Measurements from ENCODE around the gene GLRX.
"Not testable (repeated sequence)": the region's sequence is repeated elsewhere in the genome, so short reads cannot be mapped to it uniquely, and the experiment has no call there.

GLRX gene

DNA sequence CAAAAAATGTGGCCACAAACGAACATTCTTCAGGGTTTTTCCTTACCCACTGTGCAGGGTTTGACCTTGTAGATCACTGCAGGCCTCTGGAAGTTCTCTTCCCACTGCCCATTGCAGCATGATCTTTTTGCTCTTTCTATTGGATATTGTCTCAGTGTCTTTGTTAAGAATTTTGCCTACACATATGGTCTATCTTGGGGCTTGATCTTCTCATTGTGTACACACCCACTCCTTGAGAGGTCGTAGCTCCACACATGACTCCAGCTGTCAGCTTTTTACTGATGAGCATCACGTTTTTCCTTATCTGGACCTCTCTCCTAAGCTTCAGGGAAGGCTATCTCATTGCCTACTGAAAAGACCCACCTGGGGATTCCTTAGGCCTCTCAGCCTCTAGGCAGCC lies 3.0 kb upstream of the GLRX start:
- no peak for DNase-seq

DNA sequence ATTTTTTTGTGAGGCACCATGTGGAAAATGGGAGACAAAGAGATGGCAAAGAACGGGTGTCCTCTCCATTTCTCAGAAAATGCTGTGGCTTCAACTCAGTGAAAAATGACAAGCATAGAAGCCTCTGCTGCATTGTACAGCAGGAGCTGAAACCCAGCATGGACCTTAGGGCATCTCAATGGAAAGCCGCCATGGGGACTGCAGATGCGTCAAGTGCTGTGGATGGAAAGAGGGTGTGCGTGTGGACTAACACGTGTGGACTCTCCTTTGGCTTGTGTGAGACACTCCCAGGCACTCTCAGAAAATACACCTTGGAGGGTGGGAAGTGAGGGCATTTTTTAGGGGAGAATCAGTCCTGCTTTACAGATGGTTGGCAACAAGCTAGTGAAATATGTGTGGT lies 2.2 kb upstream of the GLRX start:
- no peak for DNase-seq

DNA sequence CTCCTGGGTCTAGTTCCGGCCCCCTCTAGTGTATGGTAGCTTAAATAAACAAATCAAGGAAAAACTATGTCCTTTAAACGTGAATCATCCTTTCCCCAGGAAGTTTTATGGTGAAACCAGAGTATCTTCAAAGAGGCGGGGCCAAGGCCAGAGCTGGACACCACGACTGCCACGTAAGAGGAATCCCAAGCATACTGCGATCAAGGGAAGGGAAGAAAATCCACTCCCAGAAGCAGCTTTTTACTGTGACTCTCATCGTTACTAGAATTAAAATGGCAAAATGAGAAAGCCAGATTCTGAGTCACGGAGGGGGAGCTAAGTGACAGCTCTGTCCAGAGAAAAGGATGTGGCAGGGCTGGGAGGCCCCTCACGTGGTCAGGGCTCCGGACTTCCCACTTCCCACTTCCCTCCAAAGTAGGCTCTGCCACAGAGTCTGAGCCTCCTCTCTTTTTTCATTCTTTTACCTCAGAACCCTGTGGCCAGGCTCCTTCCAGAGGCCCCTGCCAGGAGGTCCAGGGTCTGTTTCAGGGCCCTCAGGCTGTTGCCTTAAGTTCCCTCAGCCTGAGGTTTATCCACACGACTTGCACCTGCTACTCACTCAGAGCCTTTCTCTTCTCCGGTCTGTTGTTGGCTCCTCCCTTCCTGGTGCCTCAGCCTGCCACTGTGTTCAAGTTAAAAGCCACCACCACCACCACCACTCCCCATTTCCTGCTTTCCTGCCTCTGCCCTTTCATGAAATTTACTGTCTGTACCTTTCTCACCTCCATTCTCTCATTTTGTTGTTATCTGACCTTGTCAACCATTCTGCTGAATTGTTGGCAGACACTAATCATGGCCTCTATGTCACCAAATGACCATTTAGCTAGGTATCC lies 1.4 kb upstream of the GLRX start:
- DNase-seq: peak; percentile 70

DNA sequence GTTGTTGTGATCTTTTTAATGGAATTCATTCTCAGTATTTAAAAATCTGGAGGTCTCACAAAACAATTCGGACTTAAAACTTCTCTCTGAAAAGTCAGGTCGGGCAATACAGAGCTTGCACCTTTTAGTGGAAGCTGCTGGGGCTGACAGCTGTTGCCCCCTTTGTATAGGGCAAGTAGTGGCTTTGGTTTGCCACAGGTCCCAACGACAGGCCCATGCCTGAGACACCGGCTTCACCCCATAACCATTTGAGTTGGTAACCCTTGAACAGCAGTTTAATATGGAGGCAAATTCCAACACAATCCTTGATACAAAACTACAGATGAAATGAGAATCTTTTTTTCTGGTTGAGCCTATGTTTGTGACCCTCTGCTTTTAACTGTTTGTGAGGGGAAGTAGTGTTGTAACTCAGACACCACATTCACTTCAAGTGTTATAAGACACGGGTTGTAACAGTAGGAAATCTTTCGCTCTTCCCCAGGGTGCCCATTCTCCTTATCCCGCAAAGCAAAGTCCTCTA lies 752 bp upstream of the GLRX start:
- DNase-seq: no peak

DNA sequence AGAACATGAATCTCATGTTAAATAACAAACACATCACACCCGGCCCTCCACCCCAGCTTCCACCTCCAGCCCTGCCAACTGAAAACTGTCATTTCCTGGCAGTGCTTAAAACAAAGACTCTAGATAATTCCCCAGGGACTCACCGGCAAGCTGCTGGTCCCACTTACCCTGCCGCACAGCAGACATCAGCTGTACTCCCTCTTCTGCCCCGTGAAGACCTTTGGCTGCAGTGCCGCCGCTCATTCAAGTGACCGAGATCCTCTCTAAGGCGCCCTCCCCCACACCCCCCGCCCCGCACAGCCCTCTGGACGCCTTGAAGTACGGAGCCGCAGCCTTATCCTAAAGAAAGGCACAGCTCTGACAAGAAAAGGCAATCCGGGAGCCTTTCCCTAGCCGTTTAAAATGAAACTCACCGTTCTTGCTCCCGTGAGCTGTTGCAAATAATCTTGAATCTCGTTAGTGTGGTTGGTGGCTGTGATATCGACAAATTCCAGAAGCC lies 434 bp downstream of the GLRX start:
- DNase-seq: peak; percentile 74

DNA sequence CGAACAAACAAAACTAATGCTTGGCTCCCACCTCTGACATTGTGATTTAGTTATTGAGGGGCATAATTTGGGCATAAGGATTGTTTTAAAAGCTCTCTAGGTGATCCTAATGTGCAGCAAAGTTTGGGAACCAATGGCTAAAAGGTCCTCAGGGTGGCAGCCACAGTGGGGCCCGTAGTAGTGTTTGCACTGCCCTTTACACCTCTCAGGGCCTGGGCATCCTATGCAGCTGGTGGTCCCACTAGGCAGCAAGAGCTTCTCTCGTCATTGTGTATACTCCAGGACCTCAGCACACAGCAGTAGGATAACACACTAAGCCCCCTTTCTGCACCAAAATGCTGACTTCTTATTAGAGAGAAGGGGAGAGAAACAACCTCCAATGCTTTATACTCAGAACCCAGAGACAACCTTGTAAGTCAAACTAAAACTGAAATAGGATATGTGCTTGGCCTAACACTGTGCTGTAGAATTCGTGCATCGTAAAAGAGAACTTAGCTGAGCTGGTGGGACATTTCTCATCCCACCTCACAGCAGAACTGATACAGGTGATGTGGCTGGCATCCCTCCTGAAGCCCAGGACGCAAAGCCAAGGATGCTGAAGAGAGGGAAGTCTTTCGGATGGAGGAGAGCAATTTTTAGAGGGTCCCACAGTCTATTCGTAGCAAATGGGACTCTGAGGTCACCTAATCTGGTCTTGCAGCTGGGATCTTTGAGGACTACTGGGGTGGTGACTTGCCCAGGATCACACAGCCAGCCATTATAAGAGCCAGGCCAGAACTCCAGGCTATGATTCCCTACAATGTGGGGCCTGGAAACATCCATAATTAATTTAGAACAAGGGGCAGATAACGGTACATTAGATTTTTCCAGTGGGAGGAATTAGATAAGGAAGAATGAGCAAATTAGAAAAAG lies 1.2 kb downstream of the GLRX start:
- DNase-seq: no peak

DNA sequence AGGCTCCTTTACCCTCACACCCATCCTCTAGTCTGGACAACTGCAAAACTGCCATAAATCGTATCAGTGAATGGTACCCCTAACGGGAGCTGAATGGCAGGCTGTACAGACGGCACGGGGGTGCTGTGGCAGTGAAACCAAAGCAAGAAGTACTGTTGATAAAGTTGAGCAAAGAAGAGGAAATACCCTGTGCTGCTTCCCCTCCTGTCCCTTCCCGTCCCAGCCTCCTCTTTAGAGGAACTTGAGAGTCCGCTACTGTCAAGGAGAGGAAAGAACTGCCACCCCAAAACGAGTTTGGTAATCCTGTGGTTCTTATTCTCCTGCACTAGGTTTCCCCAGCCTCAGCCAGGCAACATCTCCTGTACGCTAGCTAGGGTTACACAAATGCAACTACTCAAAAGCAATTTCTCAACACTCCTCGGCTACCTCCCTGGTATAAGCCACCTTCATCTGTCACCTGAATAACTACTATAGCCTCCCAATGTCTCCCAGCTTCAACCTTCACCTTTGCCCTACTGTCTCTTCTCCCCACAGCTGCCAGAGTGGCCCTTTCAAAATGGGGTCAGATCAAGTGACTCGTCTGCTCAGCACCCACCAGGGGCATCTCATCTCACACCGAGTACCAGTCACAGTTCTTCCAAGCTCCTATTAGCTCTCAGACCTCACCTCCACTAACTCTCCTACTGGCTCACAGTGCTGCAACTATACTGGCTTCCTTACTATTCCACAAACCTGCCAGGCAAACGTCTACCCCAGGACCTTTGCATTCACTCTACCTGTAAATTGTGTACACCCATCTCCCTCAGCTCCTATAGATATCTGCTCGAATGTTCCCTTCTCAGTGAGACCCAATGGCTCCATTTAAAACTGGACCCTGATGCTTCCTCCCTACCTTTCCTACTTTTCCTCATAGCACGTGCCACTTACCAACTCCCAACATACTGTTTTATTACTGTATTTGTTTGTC lies 4.1 kb downstream of the GLRX start:
- DNase-seq: peak; percentile 39

DNA sequence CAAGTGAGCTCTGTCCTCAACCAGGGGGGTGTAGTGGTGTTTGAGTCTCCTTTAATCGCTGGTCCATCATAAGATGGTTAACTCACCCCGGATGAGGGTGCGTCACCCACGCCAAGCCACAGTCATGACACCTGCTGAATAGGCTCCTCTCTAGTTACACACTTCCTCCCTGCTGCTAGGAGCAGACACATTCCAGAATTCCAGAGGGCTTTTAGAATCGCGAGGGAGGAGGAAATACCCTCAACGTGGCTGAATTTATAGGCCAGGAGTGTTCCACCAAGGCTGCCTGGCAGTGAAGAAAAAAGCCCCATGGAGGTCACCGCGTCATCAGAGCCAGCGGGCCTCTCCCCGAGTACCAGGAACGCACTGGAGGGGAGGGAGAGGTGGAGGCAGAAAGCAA lies 5.1 kb downstream of the GLRX start:
- DNase-seq: no peak

DNA sequence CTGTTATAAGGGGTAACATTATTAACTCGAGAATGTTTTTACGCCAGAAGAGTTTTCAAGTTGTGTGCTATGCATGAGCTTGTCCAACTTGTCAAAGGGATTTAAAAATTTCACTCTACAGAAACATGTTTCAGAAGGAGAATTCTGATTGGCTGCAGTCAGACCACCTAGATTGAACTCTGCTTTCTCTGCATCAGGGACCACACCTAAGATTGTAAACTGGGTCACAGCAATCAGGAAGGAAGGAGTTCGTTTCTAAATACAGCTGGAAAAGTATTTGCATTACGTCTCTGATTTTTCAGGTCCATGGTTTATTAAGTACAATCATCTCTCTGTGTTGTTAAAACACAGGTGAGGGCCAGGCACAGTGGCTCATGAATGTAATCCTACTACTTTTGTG lies 5.8 kb downstream of the GLRX start:
- no peak for DNase-seq

DNA sequence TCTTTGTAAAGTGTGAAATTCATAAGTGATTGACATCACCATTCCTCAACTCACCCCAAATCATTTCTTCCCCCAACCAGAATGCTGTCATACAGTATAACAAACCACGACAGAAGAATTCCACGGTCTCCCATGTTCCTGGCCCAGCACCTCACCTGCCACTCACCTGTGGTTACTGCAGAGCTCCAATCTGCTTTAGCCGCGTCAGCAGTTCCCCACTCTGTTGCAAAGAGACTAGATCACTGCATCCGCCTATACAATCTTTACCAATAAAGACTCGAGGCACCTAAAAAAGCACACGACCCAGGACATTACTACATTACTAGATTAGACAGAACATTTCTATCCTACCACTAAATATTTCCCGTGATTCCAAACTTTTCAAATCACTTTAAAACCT lies 6.2 kb downstream of the GLRX start:
- DNase-seq: no peak

DNA sequence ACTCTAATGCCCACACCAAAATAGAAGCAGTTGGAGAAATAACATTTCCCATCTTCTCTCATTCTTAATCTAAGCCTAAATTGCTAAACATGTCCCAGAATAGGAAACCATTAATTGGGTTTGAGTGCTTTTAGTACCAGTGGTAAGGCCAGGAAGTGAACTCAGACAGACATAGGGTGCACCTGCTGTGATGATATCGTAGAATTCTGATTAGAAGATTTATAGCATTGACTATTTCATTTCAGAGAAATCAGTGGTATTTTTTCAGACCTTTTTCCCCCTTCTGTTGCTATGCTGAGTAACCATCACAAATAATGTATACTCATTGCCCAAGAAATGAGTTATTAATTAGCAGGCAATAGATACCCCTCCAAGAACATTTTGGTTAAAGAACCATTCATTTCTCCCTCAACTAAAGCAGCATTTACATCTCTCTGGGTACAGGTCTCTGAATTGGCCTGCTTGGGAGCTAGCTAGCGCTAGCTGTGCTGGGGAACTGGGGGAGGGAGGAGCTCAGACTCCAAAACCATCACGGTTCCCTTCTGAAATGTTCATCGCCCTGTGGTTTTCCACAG lies 7.3 kb downstream of the GLRX start:
- no peak for DNase-seq

DNA sequence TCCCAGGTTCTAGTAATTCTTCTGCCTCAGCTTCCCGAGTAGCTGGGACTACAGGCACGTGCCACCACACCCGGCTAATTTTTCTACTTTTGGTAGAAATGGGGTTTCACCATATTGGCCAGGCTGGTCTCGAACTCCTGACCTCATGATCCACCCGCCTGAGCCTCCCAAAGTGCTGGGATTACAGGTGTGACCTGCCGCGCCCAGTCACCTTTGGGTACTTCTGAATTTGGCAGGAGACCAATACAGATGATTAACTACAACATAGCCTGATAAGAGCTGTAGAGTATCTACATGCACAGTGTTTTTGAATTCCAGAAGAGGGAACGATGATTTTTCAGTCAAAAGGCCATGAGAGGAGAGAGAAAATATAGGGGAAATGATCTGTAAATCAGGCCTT lies 9.5 kb downstream of the GLRX start:
- DNase-seq: not testable (repeated sequence)

DNA sequence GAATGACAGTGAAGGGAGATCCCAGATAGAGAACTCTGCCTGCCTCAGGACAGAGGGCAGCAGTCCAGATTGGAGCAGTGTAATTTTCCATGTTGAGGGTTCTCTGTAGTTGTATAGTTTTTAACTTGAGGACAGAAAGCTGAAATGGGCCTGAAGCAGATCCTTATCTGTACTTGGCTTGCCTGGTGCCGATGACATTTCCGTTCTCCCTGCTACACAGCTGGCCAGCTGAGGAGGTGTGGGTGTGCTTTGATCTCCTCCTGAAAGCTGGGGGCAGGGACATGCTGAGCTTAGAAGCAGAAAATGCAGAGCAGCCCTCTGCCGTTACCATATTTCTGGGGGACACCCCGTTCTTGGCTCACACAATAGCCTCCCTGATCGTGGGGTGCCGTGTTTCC lies 10.5 kb downstream of the GLRX start:
- no peak for DNase-seq

DNA sequence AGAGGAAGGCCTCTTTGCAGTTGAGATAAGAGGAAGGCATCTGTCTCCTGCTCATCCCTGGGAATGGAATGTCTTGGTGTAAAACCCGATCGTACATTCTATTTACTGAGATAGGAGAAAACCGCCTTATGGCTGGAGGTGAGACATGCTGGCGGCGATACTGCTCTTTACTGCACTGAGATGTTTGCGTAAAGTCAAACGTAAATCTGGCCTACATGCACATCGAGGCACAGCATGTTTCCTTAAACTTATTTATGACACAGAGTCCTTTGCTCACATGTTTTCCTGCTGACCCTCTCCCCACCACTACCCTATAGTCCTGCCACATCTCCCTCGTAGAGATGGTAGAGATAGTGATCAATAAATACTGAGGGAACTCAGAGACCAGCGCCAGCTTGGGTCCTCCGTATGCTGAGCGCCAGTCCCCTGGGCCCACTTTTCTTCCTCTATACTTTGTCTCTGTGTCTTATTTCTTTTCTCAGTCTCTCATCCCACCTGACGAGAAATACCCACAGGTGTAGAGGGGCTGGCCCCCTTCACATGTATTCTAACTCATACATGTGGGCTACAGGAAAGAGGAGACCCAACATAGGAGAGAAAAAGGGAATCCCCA lies 11.0 kb downstream of the GLRX start:
- not testable (repeated sequence) for DNase-seq

DNA sequence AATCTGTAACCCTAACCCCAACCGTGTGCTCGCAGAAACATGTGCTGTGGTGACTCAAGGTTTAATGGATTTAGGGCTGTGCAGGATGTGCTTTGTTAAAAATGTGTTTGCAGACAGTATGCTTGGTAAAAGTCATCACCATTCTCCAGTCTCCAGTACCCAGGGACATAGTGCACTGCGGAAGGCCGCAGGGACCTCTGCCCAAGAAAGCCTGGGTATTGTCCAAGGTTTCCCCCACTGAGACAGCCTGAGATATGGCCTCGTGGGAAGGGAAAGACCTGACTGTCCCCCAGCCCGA lies 11.5 kb downstream of the GLRX start:
- DNase-seq: not testable (repeated sequence)

DNA sequence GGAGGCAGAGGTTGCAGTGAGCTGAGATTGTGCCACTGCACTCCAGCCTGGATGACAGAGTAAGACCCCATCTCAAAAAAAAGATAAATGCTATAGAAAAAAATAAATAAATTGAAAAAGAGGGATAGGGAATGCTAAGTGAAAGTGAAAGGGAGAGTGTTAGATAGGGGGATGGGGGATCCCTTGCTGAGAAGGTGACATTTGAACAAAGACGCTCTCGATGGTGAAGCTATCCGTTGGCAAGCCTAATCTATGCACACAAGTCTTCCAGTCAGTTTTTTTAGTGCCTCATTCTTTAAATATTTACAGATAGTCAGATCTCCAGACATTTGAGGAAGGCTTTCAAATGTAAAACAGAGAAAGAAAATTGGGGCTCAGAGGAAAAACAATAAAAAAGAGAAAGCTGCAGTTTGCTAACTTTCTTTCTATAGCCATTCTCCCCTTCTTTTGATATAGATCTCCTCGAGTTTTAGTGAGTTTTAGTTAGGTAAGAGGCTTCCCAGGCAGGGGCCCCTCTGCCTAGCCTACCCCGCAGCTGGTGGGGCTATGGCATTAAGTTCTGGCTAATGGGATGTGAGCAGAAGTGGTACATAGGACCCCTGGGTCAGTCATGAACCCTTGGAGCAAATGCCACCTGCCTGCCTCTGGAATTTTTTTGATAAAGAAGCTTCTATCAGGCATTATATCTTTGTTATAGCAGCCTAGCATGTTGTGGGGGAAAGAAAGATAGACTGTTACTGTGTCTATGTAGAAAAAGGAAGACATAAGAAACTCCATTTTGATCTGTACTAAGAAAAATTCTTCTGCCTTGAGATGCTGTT lies 12.0 kb downstream of the GLRX start:
- DNase-seq: no peak

DNA sequence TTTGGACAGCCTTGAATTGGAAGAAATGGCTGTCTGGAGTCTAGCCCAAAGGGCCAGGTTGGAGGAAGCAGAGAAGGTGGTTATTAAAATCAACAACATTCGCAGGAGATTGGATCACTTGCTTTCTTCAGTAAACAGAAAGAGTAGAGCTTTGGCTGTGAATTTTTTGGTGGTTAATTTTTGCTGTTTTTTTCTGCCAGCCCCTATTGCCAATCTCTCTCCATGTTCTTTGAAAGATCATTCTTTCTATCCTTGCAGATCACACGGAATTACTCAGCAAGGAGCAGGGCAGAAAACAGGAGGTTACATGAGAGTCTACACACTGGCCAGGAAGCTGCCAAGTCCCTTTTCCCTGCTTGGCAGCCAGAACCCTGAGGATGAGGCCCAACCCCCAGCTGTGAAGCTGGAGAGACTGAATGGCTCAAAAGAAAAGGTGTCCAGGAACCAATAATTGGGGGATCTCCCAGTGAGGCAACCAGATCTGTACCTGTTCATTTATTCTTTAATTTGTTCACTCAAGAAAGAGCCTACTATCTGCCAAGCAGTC lies 13.0 kb downstream of the GLRX start:
- DNase-seq: no peak

DNA sequence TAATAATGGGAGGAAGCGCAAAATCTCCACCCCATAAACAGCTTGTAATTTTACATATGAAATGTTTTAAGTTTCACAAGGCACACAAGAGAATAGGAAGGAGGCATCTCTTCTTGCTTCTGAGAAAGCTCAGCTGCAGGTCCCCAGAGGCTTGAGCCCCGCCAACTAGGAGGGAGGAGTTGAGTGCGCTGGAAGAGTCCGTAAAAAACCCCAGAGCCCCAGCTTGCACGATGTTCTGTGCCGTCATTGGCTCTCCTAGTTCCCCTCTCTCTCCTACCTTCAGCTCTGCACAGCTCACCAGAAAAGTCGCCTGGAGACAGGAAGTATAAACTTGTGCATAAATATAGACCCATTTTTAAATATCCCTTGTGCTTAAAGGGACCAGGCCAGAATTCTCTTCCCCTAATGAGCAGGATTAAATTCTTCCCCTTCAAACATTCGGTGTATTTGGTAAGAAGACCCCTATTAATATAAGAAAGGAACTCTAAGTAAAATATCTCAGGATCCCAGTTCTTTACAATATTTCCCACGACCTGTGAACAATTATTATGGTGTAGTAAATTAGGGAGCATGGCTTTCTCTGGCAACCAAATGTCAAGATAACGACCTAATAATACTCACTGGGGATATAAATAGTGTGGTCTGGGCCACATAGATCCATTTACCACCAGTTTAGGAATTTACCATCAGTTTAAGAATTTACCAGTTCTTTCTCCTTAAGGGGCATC lies 13.7 kb downstream of the GLRX start:
- peak; percentile 91 for DNase-seq

DNA sequence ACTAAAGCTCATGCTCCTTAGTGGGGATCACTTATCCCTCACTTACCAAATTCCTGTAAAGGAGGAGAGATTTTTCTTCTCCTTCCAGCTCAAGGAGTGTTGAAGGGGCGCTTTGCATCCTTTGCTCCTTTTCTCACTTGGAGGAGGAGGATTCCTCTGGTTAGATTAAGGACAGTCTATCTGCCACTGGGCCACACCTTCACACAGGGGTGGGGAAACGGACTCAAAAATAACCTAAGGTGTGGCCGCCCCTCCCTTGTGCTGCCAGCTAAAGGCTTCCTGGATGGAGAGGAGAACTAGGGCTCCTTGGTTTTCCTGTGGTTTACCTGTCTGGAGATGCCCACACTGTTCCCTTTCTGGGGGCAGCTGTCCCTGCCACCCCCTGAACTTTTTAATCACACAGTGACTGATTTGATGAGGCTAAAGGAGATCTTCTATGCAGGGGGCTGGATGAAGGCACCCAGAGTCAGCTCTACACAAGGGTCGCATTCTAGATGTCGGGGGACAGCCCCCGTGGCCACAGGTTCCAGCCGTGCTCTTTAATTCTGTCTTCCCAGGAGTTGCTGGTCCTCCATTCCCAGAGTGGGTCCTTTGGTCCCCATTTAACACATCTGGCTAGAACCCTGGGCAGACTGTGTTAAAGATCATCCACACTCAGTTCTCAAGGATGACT lies 14.4 kb downstream of the GLRX start:
- no peak for DNase-seq
